Left renal pelvis (tissue), 4 donors: ENCODE results near the gene ALX4. TPM values are rescaled to one million over a fixed set of nuclear protein-coding genes. Genes with fewer than 3 reads are reported as not detected.

Source experiments
- DNase-seq, 4 donors: peaks; one replicate each; pipeline ENCODE4 v3.0.0-alpha.2; 2013; ENCODE audit warnings: low read depth in 4 of 4, low spot score in 3 of 4
- polyA plus RNA-seq, 4 donors: library from polyadenylated mRNA; unstranded; fragments of 120-200 nt; gene quantifications; one replicate each; pipeline ENCODE4 v1.2.1, GENCODE V29; 2013; ENCODE audit not compliant: insufficient read length in 4 of 4

Gene ALX4
- polyA plus RNA-seq, 4 donors: 0.06 to 0.34 (median 0.12) TPM

- DNase-seq: no peak
Measured at GRCh38 chr11:44304091-44305025, 5.6 kb downstream of the ALX4 start.

GRCh38 chr11:44303401-44303938, 6.5 kb downstream of the ALX4 start:
- no peak for DNase-seq

GRCh38 chr11:44301564-44302271, 8.2 kb downstream of the ALX4 start:
- DNase-seq: no peak

- DNase-seq: no peak
Measured at GRCh38 chr11:44300844-44301563, 8.9 kb downstream of the ALX4 start.

GRCh38 chr11:44298862-44299261, 11.1 kb downstream of the ALX4 start:
- DNase-seq: no peak

GRCh38 chr11:44290208-44290607, 19.7 kb downstream of the ALX4 start:
- no peak for DNase-seq

- DNase-seq: no peak
Measured at GRCh38 chr11:44288133-44288526, 21.8 kb downstream of the ALX4 start.

- no peak for DNase-seq
Measured at GRCh38 chr11:44286911-44287310, 23.0 kb downstream of the ALX4 start.

- DNase-seq: no peak
Measured at GRCh38 chr11:44286268-44286880, 23.6 kb downstream of the ALX4 start.

GRCh38 chr11:44285756-44286155, 24.2 kb downstream of the ALX4 start:
- no peak for DNase-seq

GRCh38 chr11:44282620-44283019, 27.3 kb downstream of the ALX4 start:
- DNase-seq: no peak

- no peak for DNase-seq
Measured at GRCh38 chr11:44281151-44281550, 28.8 kb downstream of the ALX4 start.

GRCh38 chr11:44280257-44280656, 29.7 kb downstream of the ALX4 start:
- DNase-seq: no peak

- DNase-seq: no peak
Measured at GRCh38 chr11:44279483-44279882, 30.5 kb downstream of the ALX4 start.

- no peak for DNase-seq
Measured at GRCh38 chr11:44277196-44278090, 32.5 kb downstream of the ALX4 start.

GRCh38 chr11:44275961-44276550, 33.9 kb downstream of the ALX4 start:
- DNase-seq: no peak

GRCh38 chr11:44275241-44275640, 34.7 kb downstream of the ALX4 start:
- DNase-seq: no peak

- no peak for DNase-seq
Measured at GRCh38 chr11:44274404-44274803, 35.5 kb downstream of the ALX4 start.

GRCh38 chr11:44271286-44271685, 38.7 kb downstream of the ALX4 start:
- no peak for DNase-seq
